Measurements from ENCODE around the gene GNG7. TPM values are rescaled to one million over a fixed set of nuclear protein-coding genes. Genes with fewer than 3 reads are reported as not detected.
A peak's percentile ranks its signal among the peaks of the same experiment; 100 is the strongest.

The GNG7 gene
- total RNA-seq, 6 experiments from 2014 or later: 1.3 to 3.7 (median 2.3) TPM

DNA sequence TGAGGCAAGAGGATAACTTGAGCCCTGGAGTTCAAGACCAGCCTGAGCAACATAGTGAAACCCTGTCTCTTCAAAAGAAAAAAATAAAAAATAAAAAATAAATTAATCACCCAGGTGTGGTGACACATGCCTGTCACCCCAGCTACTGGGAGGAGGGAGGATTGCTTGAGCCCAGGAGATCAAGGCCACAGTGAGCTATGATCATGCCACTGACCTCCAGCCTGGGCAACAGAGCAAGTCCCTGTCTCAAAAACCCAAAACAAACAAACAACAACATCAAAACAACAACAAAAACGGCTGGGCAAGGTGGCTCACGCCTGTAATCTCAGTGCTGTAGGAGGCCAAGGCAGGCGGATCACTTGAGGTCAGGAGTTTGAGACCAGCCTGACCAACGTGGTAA is 41.6 kb upstream of the GNG7 start:
- ATAC-seq (no peak), DNase-seq (no peak)
- no peak overlapping the region for H3K27ac ChIP-seq
- peaks cover 0 to 2% (median 0%) of the 10 kb centered on the region in 4 donors for H3K4me1 ChIP-seq
- H3K4me3 ChIP-seq: no peak overlapping the region
- TF ChIP-seq POLR2A (IDR thresholded peaks at IDR 0.05): no peak
- TF ChIP-seq, protein P1, sequence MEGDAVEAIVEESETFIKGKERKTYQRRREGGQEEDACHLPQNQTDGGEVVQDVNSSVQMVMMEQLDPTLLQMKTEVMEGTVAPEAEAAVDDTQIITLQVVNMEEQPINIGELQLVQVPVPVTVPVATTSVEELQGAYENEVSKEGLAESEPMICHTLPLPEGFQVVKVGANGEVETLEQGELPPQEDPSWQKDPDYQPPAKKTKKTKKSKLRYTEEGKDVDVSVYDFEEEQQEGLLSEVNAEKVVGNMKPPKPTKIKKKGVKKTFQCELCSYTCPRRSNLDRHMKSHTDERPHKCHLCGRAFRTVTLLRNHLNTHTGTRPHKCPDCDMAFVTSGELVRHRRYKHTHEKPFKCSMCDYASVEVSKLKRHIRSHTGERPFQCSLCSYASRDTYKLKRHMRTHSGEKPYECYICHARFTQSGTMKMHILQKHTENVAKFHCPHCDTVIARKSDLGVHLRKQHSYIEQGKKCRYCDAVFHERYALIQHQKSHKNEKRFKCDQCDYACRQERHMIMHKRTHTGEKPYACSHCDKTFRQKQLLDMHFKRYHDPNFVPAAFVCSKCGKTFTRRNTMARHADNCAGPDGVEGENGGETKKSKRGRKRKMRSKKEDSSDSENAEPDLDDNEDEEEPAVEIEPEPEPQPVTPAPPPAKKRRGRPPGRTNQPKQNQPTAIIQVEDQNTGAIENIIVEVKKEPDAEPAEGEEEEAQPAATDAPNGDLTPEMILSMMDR (IDR thresholded peaks at IDR 0.05): no peak
- H3K36me3 ChIP-seq: no peaks in the 10 kb centered on the region
- intact Hi-C loops (cut with DNase I): no loop called here
- 38% methylated on average over 4 of the region's 4 CpGs for WGBS (ENCODE audit: insufficient coverage, low coverage, low lambda C conversion rate, missing lambda C conversion rate)
- H3K27me3 ChIP-seq: no peaks in the 10 kb centered on the region
- H3K9me3 ChIP-seq: no peaks in the 10 kb centered on the region

DNA sequence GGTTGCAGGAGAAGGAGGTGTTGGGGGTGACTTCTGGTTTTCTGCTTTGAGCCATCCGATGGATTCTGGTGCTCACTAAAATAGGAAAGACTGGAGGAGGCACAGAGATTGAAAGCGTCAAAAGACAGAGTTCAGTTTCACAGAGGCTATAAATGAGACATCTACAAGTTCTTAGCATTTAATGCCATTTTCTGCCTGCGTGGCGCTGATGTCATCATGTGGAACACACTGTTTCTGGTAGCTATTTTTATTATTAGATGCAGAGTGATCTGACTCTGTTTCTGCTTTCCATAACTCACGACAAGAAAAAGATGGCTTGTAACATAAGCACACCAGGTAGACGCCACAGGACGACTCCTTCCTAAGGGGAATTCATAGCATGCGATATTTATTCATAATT is 40.6 kb upstream of the GNG7 start:
- Histone ChIP-seq H3K27me3 (no peaks in the 10 kb centered on the region), H3K4me3 (no peak overlapping the region), H3K27ac (no peak overlapping the region), H3K9me3 (no peaks in the 10 kb centered on the region), H3K4me1 (peaks cover 0 to 7% (median 0%) of the 10 kb centered on the region in 4 donors), H3K36me3 (no peaks in the 10 kb centered on the region)
- ATAC-seq: no peak
- no peak for DNase-seq
- no peak for TF ChIP-seq POLR2A (IDR thresholded peaks at IDR 0.05)
- TF ChIP-seq, protein P1 (IDR thresholded peaks at IDR 0.05): no peak
- intact Hi-C loops (cut with DNase I): no loop called here
- WGBS (ENCODE audit: insufficient coverage, low coverage, low lambda C conversion rate, missing lambda C conversion rate): 56% methylated on average over 8 of the region's 8 CpGs

DNA sequence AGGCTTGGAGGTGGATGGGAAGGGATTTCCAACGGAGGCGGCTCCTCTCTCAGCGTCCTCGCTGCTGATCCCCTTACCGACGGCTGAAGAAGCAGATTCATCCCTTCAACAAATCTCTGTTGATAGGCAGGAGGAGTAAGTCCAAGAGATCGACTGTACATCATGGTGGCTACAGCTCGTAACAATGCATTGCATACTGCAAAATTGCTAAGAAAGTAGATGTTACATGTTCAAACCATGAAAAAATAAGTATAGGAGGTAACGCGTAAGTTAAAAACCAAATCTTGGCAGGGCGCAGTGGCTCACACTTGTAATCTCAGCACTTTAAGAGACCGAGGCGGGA is 37.8 kb upstream of the GNG7 start:
- intact Hi-C loops (cut with DNase I): no loop called here
- no peaks in the 10 kb centered on the region for H3K9me3 ChIP-seq
- no peak overlapping the region for H3K27ac ChIP-seq
- DNase-seq: no peak
- ATAC-seq: no peak
- H3K4me1 ChIP-seq: peaks cover 0 to 7% (median 0%) of the 10 kb centered on the region in 4 donors
- no peaks in the 10 kb centered on the region for H3K27me3 ChIP-seq
- TF ChIP-seq, protein P1 (IDR thresholded peaks at IDR 0.05): no peak
- TF ChIP-seq POLR2A (IDR thresholded peaks at IDR 0.05): no peak
- WGBS (ENCODE audit: insufficient coverage, low coverage, low lambda C conversion rate, missing lambda C conversion rate): 38% methylated on average over 13 of the region's 13 CpGs
- peak overlapping the region in 1 of 3 donors; percentile 96 for H3K4me3 ChIP-seq
- H3K36me3 ChIP-seq: peaks cover 0 to 4% (median 0%) of the 10 kb centered on the region in 4 donors

DNA sequence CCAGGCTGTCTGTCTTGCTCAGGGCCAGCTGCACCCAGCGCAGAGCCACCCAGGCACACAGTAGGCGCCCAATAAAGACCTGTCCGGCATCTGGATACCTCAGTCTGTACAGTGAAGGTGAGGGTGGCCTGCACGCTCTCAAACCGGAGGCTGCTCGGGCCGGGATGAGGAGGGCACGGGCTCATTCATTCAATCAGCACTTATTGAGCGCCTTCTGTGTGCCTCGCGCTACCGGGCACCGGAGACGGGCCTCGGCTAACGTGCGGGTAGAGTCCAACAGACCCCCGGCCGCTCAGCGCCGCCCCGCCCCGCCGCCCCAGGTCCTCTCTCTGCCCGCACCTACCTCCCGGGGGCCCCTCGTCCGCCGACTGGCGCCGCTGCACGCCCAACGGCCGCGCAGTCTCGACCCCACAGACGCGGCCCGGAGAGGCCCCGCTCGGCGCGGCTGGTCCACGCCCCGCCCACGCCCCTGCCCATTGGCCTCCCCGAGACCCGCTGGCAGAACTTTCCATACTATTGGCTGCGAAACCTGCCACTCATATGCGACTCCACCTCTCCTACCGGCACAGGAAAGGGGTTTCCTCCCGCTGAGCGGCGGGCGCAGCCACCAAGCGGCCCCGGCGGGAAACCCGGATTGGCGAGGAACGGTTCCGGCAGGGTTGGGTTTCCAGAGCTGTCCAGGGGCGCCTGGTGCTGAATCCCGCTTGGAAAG is 37.3 kb upstream of the GNG7 start, which contains the start of gene SLC39A3:
Gene SLC39A3 (minus strand): TSS at position 416 of the 712 bp plus-strand sequence. CDS start 2,760 bp downstream, outside the sequence.
- Histone ChIP-seq H3K4me3 (peak within 1 kb of the TSS; percentile 91 to 96 (median 92)), H3K36me3 (peaks cover 0 to 4% (median 0%) of the 10 kb centered on the region in 4 donors), H3K27me3 (no peaks in the 10 kb centered on the region), H3K27ac (peak within 1 kb of the TSS in 1 of 3 donors; percentile 10), H3K9me3 (no peaks in the 10 kb centered on the region), H3K4me1 (peaks cover 0 to 7% (median 0%) of the 10 kb centered on the region in 4 donors)
- 5% methylated on average over 3 of the region's 64 CpGs for WGBS (ENCODE audit: insufficient coverage, low coverage, low lambda C conversion rate, missing lambda C conversion rate)
- TF ChIP-seq POLR2A (IDR thresholded peaks at IDR 0.05): no peak
- TF ChIP-seq, protein P1 (IDR thresholded peaks at IDR 0.05): peak in 2 of 4 donors; percentile 14 to 43
- intact Hi-C loops (cut with DNase I): no loop called here
- ATAC-seq (peak; percentile 100), DNase-seq (peak; percentile 97 to 100 (median 98))

All from right lobe of liver (tissue), 6 donors.